Hypothalamus (tissue), 51 donors: ENCODE measurements around the gene PHF14.

Experiments used
- DNase-seq, 51 donors: peaks; one replicate each; lab custom pipeline; 2025; lab: John Stamatoyannopoulos, UW

The PHF14 gene

DNA sequence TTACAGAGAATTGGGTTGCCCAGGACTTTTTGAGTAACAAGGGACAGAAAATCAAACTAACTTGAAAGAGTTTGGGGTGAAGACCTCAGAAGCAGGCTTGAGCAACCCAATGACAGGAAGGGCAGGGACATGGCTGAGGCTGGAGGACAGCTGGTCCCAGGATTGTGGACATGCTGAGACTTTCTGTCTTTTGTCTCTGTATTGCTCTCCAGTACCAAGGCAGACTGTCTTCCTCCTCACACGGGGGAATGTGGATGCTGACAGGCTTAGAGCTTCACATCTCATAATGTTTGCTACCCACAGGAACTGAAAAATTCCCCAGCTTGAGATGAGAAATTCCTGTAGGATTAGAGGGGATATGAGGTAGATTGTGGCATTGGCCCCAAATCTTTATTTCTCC, 229.6 kb downstream of the PHF14 start:
- DNase-seq: no peak

DNA sequence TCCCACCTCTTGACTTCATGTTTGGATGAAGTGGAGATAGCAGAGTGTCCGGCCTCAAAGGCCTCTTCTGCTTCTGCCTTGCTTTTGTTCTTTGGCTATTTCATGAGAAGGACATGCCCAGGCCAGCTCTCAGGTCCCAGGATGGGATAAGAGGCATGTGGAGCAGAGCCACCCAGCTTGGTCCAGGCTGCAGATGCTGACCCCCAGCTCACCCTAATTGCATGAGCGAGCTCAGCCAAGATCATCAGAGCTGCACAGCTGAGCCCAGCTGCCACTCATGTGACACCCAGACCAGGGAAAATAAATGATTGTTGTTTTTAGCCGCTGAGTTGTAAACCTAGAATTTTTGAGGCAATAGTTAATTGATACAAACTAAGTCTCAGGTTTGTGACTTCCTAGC, 230.0 kb downstream of the PHF14 start:
- no peak for DNase-seq

DNA sequence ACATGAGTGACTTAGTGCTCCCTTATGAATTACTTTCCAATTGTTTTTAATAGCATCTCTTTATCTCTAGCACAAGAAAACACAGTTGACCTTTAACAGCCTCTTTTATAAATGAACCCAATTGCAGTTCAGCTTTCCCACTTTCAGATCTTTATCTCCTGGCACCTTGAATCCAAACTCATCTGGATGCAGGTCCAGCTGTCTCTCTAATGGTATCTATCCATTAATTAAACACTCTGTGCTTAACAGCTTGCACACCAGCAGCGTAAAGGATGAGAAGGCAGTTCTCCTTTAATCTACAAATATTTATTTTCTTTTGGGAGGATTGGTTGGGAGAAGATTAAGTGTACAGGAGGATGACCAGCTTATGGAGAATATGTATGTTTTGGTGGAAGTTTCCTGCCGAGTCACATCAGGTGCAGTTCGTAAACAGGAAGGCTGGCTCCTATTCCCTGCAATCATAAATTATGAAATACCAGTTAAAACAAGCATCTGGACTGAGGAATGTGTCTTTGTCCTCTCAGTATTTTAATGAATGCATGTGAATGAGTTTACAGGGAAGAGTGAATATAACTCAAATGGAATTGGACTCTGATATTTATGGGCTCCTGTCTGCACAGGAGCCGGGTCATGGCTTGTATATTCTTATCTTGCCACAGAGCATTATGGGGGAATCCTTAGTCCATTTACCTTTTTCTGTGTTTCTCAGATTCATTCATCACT, 232.7 kb downstream of the PHF14 start:
- DNase-seq: no peak

- DNase-seq: no peak
Observed at GRCh38 chr7:11207565-11207964, 233.9 kb downstream of the PHF14 start.

GRCh38 chr7:11208883-11209465, 235.3 kb downstream of the PHF14 start:
- no peak for DNase-seq

- DNase-seq: no peak
Observed at GRCh38 chr7:11210374-11210773, 236.7 kb downstream of the PHF14 start.

- peak in 29 of 51 donors; percentile 1 to 84 (median 26) for DNase-seq
Observed at GRCh38 chr7:11212080-11212711, 238.5 kb downstream of the PHF14 start.

DNA sequence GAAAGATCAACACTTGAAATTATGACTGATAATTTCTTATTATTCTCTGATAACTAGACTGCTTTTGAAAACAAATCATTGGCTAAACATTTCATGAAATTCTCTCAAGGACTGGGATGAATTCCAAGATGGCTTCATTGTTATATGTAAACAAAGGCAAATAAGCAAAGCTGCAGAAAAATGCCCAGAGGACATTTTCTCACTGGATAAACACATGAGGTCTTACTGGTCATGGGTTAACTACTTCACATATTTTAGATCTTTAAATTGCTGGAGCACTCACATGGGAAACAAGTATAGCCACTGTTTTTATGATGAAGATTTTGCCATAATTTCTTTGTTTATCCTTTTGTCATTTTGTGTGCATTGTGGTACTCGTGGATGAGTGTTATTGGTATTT, 239.1 kb downstream of the PHF14 start:
- no peak for DNase-seq

DNA sequence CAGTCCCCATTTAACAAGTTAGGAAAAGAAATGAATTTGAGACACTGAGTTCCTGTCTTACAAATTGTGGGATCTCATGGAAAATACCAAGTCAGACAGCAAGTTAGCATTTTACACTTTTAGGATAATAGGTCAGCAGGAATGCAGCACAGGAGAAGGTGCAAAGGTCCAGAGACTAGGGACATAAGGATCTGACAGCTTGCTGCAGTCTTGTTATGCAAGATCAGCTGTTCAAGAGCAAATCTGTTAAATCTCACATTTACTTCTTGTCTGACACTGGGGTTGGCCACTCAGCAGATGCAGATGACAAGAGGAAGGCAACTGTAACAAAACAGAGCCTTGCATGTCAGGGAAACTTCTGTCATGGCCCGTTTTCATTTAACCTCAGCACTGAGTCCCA, 239.6 kb downstream of the PHF14 start:
- DNase-seq: no peak

GRCh38 chr7:11216276-11216675, 242.6 kb downstream of the PHF14 start:
- peak in 1 of 51 donors; percentile 5 for DNase-seq

GRCh38 chr7:11217848-11218565, 244.3 kb downstream of the PHF14 start:
- DNase-seq: no peak
